ENCODE measurements around the gene ABCB8. TPM values are rescaled to one million over a fixed set of nuclear protein-coding genes. Genes with fewer than 3 reads are reported as not detected.

The ABCB8 gene
- total and polyA plus RNA-seq, 9 of the 15 experiments (the other 6 are each of a cell fraction or from before 2014, with no cell fraction given), result 7.6 to 106 (median 36.3) TPM

DNA sequence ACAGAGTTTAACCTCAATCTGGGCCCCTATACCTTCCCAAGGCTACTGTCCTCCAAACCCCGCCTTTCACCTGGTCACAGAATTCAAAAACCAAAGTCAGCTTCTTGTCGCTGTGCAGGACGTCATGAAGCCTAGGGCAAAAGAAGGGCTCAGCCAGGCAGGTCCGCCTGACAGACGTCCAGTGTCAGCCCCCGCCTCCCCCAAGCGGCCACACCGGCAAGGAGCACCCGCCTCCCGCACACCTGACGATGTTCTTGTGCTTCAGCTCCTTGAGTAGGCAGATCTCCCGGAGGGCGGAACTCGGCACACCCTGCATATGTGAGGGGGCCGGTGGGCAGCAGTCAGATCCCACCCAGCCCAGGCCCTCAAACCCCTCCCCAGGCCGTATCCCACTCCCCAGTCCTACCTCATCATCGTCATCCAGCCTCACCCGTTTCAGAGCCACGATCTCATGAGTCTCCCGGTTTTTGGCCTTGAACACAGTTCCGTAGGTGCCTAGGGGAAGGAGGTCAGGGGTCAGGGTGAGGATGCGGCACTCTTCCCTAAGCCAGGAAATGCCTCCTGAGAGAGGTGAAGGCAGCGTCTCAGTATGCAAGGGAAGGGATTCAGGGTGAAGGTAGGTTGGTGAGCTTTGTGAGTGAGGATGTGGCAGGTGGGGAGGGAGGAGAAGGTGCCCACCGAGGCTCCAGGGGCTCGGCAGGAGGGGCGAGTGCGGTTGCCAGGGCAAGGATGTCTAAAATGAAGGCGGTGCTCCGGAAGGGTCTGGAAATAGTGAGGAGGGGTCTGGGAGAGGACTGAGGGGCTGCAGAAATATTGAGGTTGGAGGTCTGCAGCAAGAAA lies 28.6 kb downstream of the ABCB8 start (continued):
- TF ChIP-seq RBM25 (IDR thresholded peaks at IDR 0.05; ENCODE audit: low read depth, low read length, severe bottlenecking), result no peak
- TF ChIP-seq TCFL5 (CRISPR knock-in tag; conservative IDR thresholded peaks at IDR 0.05), result no peak
- no peak for TF ChIP-seq NEUROD1 (IDR thresholded peaks at IDR 0.05; ENCODE audit: borderline replicate concordance, low read depth, low read length, partially characterized antibody)
- no peak for TF ChIP-seq NR1H2 (CRISPR knock-in tag; IDR thresholded peaks at IDR 0.05)
- no peak for TF ChIP-seq NFYB (IDR thresholded peaks at IDR 0.05; ENCODE audit: extremely low read depth, insufficient read length)
- no peak for TF ChIP-seq PRMT5 (CRISPR knock-in tag; IDR thresholded peaks at IDR 0.05)
- TF ChIP-seq, protein P1, sequence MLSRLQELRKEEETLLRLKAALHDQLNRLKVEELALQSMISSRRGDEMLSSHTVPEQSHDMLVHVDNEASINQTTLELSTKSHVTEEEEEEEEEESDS (CRISPR knock-in tag; IDR thresholded peaks at IDR 0.05), result no peak
- no peak; the same call in 1 of the 2 replicates for TF ChIP-seq MBD2 (IDR thresholded peaks at IDR 0.05; ENCODE audit: borderline replicate concordance, low read depth)
- TF ChIP-seq ZNF143 (CRISPR knock-in tag; IDR thresholded peaks at IDR 0.05), result peak; percentile 44; the same call in 1 of the 2 replicates
- no peak for TF ChIP-seq CSDE1 (IDR thresholded peaks at IDR 0.05)
- peak in 1 of 2 experiments; percentile 3; a peak in 1 of 3 replicates for TF ChIP-seq CBX3 (IDR thresholded peaks at IDR 0.05; ENCODE audit: borderline replicate concordance in 1 of 2, low read length in 2 of 2)
- TF ChIP-seq BCL6 (CRISPR knock-in tag; IDR thresholded peaks at IDR 0.05), result no peak
- peak; percentile 75; the same call in 1 of the 2 replicates for TF ChIP-seq GTF2E2 (tag; IDR thresholded peaks at IDR 0.05)
- TF ChIP-seq ZFP1 (CRISPR knock-in tag; IDR thresholded peaks at IDR 0.05), result no peak
- no peak for TF ChIP-seq POLR2AphosphoS5 (IDR thresholded peaks at IDR 0.05; ENCODE audit: control insufficient read depth, insufficient read depth, low read depth, low read length)
- peak; percentile 57; the same call in 1 of the 2 replicates for TF ChIP-seq ZNF224 (CRISPR knock-in tag; IDR thresholded peaks at IDR 0.05)
- TF ChIP-seq ZNF444 (CRISPR knock-in tag; IDR thresholded peaks at IDR 0.05), result no peak
- TF ChIP-seq CBFA2T3 (IDR thresholded peaks at IDR 0.05), result no peak
- TF ChIP-seq, protein P2, sequence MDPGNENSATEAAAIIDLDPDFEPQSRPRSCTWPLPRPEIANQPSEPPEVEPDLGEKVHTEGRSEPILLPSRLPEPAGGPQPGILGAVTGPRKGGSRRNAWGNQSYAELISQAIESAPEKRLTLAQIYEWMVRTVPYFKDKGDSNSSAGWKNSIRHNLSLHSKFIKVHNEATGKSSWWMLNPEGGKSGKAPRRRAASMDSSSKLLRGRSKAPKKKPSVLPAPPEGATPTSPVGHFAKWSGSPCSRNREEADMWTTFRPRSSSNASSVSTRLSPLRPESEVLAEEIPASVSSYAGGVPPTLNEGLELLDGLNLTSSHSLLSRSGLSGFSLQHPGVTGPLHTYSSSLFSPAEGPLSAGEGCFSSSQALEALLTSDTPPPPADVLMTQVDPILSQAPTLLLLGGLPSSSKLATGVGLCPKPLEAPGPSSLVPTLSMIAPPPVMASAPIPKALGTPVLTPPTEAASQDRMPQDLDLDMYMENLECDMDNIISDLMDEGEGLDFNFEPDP (CRISPR knock-in tag; IDR thresholded peaks at IDR 0.05), result no peak
- no peak for TF ChIP-seq MAFG (tag; conservative IDR thresholded peaks at IDR 0.05)
- no peak for TF ChIP-seq ZNF830 (CRISPR knock-in tag; IDR thresholded peaks at IDR 0.05)
- TF ChIP-seq NFRKB (IDR thresholded peaks at IDR 0.05; ENCODE audit: low read depth), result no peak
- TF ChIP-seq, protein P3, sequence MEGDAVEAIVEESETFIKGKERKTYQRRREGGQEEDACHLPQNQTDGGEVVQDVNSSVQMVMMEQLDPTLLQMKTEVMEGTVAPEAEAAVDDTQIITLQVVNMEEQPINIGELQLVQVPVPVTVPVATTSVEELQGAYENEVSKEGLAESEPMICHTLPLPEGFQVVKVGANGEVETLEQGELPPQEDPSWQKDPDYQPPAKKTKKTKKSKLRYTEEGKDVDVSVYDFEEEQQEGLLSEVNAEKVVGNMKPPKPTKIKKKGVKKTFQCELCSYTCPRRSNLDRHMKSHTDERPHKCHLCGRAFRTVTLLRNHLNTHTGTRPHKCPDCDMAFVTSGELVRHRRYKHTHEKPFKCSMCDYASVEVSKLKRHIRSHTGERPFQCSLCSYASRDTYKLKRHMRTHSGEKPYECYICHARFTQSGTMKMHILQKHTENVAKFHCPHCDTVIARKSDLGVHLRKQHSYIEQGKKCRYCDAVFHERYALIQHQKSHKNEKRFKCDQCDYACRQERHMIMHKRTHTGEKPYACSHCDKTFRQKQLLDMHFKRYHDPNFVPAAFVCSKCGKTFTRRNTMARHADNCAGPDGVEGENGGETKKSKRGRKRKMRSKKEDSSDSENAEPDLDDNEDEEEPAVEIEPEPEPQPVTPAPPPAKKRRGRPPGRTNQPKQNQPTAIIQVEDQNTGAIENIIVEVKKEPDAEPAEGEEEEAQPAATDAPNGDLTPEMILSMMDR (IDR thresholded peaks at IDR 0.05 in 2 of 3, conservative IDR thresholded peaks at IDR 0.05 in 1 of 3; ENCODE audit: insufficient read depth in 2 of 3, low read depth in 1 of 3, low read length in 3 of 3), result peak; percentile 33 to 59 (median 51); a peak in 4 of 6 replicates
- TF ChIP-seq CBX8 (IDR thresholded peaks at IDR 0.05; ENCODE audit: borderline replicate concordance, extremely low read depth, low read depth, low read length, poor library complexity, severe bottlenecking), result no peak

Data from K562 (cell line).